Measurements from ENCODE around the gene THBS2.
"Not testable (repeated sequence)": the region's sequence is repeated elsewhere in the genome, so short reads cannot be mapped to it uniquely, and the experiment has no call there.

THBS2 gene

GRCh38 chr6:169271158-169271876 lies 17.7 kb upstream of the THBS2 start:
- ChIA-PET POLR2A (no interaction called here), CTCF (interaction anchor here (1.3 kb wide), 1 partner anchor 19 kb away, joined by 3 read pairs; no protein-coding TSS in a partner anchor)
- DNase-seq (ENCODE audit: low read depth, low spot score), result no peak
- no peak overlapping the region for H3K4me3 ChIP-seq (ENCODE audit: low read depth, low read length)
- no peak for TF ChIP-seq CTCF (IDR thresholded peaks at IDR 0.05; ENCODE audit: insufficient read depth, low read length, missing control alignments)

- POLR2A ChIA-PET; H3K4me3 ChIP-seq (ENCODE audit: low read depth, low read length); DNase-seq (ENCODE audit: low read depth, low spot score): not testable (repeated sequence)
- CTCF ChIA-PET, result interaction anchor here (1.1 kb wide), 1 partner anchor 14 kb away, joined by 3 read pairs; no protein-coding TSS in a partner anchor
These were observed 16.4 kb upstream of the THBS2 start for GRCh38 chr6:169270077-169270380.

- DNase-seq (ENCODE audit: low read depth, low spot score), result no peak
- ChIA-PET POLR2A (no interaction called here), CTCF (interaction anchor here (1.1 kb wide), 1 partner anchor 13 kb away, joined by 3 read pairs; no protein-coding TSS in a partner anchor)
- no peak for TF ChIP-seq CTCF (IDR thresholded peaks at IDR 0.05; ENCODE audit: insufficient read depth, low read length, missing control alignments)
- H3K4me3 ChIP-seq (ENCODE audit: low read depth, low read length), result no peak overlapping the region
These were observed 15.8 kb upstream of the THBS2 start for GRCh38 chr6:169269180-169270076.

GRCh38 chr6:169268276-169268675 lies 14.6 kb upstream of the THBS2 start:
- TF ChIP-seq CTCF (IDR thresholded peaks at IDR 0.05; ENCODE audit: insufficient read depth, low read length, missing control alignments), result no peak
- H3K4me3 ChIP-seq (ENCODE audit: low read depth, low read length), result no peak overlapping the region
- POLR2A ChIA-PET, result no interaction called here
- no peak for DNase-seq (ENCODE audit: low read depth, low spot score)
- CTCF ChIA-PET, result interaction anchor here (1.3 kb wide), 1 partner anchor 153 kb away, joined by 3 read pairs; no protein-coding TSS in a partner anchor

- ChIA-PET POLR2A (interaction anchor here (0.8 kb wide), 1 partner anchor 14 kb away, joined by 4 read pairs; no protein-coding TSS in a partner anchor), CTCF (interaction anchor here (1.8 kb wide), 1 partner anchor 8 kb away, joined by 4 read pairs; no protein-coding TSS in a partner anchor)
- no peak for DNase-seq (ENCODE audit: low read depth, low spot score)
- no peak for TF ChIP-seq CTCF (IDR thresholded peaks at IDR 0.05; ENCODE audit: insufficient read depth, low read length, missing control alignments)
- no peak overlapping the region for H3K4me3 ChIP-seq (ENCODE audit: low read depth, low read length)
These were observed 13.3 kb upstream of the THBS2 start for GRCh38 chr6:169266746-169267591.

GRCh38 chr6:169266261-169266660 lies 12.6 kb upstream of the THBS2 start:
- ChIA-PET POLR2A (interaction anchor here (1.2 kb wide), 1 partner anchor 13 kb away, joined by 3 read pairs; no protein-coding TSS in a partner anchor), CTCF (interaction anchor here (1.8 kb wide), 1 partner anchor 9 kb away, joined by 4 read pairs; no protein-coding TSS in a partner anchor)
- H3K4me3 ChIP-seq (ENCODE audit: low read depth, low read length), result no peak overlapping the region
- no peak for DNase-seq (ENCODE audit: low read depth, low spot score)
- TF ChIP-seq CTCF (IDR thresholded peaks at IDR 0.05; ENCODE audit: insufficient read depth, low read length, missing control alignments), result no peak

Measured in AG04449 (cell line).